Measurements from ENCODE around the gene RNF214.

DNA sequence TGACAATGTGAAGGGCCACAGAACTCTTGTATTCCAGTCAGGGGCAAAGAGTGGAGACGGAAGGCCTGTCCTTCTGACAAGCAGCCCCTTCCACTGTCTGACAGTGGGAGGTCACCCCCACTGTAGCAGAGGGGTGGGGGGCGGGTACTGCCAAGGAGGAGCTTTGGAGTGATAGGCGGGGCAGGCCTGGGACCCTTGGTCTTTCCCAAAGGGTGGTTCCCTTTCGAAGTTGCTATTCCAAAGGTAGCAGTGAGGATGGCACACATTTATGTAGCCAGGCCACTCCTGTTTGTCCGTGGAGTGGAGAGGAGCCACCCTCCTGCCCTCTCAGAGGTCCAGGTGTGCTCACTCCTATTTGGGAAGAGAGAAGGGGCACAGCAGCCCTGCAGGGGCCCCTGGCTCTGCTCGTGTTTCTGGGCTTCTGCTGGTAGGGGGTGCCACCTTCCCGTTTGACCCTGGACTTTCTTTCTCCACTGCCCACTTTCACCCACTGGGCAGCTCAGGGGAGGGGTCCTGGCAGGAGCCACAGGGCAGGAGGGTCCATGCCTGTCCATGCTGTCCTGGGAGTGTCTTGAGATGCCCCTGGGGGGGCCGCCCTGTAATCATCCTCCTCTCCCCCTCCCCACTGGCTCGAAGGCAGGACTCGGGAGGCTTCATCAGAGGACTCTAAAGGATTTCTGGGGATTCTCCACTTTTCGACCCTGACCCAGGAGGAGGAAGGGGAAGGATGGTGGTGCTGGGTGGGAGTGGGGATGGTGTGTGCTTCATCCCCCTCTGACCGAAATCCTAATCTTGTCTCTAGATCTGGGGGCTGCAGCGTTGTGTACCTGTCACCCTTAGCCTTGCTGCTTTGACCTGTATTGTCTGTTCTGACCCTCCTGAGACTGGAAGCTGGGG lies 32.3 kb upstream of the RNF214 start:
- TF ChIP-seq, protein P1, sequence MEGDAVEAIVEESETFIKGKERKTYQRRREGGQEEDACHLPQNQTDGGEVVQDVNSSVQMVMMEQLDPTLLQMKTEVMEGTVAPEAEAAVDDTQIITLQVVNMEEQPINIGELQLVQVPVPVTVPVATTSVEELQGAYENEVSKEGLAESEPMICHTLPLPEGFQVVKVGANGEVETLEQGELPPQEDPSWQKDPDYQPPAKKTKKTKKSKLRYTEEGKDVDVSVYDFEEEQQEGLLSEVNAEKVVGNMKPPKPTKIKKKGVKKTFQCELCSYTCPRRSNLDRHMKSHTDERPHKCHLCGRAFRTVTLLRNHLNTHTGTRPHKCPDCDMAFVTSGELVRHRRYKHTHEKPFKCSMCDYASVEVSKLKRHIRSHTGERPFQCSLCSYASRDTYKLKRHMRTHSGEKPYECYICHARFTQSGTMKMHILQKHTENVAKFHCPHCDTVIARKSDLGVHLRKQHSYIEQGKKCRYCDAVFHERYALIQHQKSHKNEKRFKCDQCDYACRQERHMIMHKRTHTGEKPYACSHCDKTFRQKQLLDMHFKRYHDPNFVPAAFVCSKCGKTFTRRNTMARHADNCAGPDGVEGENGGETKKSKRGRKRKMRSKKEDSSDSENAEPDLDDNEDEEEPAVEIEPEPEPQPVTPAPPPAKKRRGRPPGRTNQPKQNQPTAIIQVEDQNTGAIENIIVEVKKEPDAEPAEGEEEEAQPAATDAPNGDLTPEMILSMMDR (IDR thresholded peaks at IDR 0.05): no peak
- TF ChIP-seq POLR2AphosphoS5 (IDR thresholded peaks at IDR 0.05) (peak; percentile 7 to 39), POLR2A (IDR thresholded peaks at IDR 0.05; ENCODE audit: low read depth) (no peak)
